ENCODE measurements around the gene ACBD4. TPM values are rescaled to one million over a fixed set of nuclear protein-coding genes. Genes with fewer than 3 reads are reported as not detected.
A peak's percentile ranks its signal among the peaks of the same experiment; 100 is the strongest.

Gene ACBD4
- total and polyA plus RNA-seq, 2 of the 13 experiments (the other 11 are each of a cell fraction or from before 2014, with no cell fraction given) = 16.1 to 26.9 TPM

DNA sequence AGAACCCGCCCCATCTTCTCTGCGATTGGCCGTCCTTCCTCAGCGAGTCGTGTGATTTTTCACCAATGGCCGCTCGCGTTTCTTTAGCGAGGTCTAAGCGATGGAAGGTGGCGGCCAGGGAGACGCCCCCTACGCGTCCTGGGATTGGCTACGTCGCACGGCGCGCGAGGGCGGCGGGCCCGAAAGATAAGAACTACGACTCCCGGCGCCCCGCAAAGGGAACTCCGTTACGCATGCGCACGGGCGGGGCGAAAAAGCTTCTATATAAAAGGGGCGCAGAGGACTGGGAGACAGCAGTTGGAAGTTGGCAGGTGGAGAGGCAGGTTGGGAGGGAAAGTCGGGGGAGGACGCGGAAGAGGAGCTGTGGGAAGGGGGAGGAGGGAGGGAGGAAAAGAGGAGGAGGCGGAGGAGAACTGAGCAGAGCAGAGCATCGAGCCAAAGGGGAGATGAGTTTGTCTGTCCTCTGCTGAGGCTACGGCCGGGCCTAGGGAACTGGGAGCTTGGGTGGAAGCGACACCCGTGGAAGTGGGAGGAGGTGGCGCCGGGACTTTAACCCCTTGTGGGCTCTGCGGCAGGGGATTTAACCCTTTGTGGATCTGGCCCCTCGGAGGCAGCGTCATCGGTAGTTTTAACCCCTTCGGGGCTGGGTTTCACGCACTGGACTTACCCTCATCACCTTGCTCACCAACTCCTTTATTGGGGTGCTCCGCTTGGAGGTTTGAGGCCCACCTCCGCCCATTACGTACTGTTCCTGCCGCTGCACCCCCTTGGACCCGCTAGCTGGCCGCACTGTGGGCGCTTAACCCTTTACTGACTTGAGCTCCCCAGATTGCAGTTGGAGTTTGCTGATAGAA, 12.9 kb downstream of the ACBD4 start, which contains the start of gene HEXIM1 (continued):
- TF ChIP-seq, protein P1, sequence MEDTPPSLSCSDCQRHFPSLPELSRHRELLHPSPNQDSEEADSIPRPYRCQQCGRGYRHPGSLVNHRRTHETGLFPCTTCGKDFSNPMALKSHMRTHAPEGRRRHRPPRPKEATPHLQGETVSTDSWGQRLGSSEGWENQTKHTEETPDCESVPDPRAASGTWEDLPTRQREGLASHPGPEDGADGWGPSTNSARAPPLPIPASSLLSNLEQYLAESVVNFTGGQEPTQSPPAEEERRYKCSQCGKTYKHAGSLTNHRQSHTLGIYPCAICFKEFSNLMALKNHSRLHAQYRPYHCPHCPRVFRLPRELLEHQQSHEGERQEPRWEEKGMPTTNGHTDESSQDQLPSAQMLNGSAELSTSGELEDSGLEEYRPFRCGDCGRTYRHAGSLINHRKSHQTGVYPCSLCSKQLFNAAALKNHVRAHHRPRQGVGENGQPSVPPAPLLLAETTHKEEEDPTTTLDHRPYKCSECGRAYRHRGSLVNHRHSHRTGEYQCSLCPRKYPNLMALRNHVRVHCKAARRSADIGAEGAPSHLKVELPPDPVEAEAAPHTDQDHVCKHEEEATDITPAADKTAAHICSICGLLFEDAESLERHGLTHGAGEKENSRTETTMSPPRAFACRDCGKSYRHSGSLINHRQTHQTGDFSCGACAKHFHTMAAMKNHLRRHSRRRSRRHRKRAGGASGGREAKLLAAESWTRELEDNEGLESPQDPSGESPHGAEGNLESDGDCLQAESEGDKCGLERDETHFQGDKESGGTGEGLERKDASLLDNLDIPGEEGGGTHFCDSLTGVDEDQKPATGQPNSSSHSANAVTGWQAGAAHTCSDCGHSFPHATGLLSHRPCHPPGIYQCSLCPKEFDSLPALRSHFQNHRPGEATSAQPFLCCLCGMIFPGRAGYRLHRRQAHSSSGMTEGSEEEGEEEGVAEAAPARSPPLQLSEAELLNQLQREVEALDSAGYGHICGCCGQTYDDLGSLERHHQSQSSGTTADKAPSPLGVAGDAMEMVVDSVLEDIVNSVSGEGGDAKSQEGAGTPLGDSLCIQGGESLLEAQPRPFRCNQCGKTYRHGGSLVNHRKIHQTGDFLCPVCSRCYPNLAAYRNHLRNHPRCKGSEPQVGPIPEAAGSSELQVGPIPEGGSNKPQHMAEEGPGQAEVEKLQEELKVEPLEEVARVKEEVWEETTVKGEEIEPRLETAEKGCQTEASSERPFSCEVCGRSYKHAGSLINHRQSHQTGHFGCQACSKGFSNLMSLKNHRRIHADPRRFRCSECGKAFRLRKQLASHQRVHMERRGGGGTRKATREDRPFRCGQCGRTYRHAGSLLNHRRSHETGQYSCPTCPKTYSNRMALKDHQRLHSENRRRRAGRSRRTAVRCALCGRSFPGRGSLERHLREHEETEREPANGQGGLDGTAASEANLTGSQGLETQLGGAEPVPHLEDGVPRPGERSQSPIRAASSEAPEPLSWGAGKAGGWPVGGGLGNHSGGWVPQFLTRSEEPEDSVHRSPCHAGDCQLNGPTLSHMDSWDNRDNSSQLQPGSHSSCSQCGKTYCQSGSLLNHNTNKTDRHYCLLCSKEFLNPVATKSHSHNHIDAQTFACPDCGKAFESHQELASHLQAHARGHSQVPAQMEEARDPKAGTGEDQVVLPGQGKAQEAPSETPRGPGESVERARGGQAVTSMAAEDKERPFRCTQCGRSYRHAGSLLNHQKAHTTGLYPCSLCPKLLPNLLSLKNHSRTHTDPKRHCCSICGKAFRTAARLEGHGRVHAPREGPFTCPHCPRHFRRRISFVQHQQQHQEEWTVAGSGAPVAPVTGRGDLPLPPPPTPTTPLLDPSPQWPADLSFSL (CRISPR knock-in tag; IDR thresholded peaks at IDR 0.05) = no peak
- TF ChIP-seq SETDB1 (CRISPR knock-in tag; IDR thresholded peaks at IDR 0.05; ENCODE audit: borderline replicate concordance) (no peak), ZBTB21 (CRISPR knock-in tag; IDR thresholded peaks at IDR 0.05) (no peak; the same call in 1 of the 2 replicates), ZNF776 (CRISPR knock-in tag; IDR thresholded peaks at IDR 0.05) (peak; percentile 88; the same call in 1 of the 2 replicates), ZNF616 (CRISPR knock-in tag; IDR thresholded peaks at IDR 0.05; ENCODE audit: low read depth) (no peak), AGO1 (IDR thresholded peaks at IDR 0.05; ENCODE audit: low read depth, low read length, poor library complexity, severe bottlenecking) (peak; percentile 84), SMARCC2 (IDR thresholded peaks at IDR 0.05) (no peak), TBX3 (IDR thresholded peaks at IDR 0.05; ENCODE audit: borderline replicate concordance) (peak; percentile 81; the same call in 1 of the 2 replicates), MAZ (IDR thresholded peaks at IDR 0.05; ENCODE audit: borderline replicate concordance, low read depth, low read length) (peak; percentile 100), MAZ (CRISPR knock-in tag; IDR thresholded peaks at IDR 0.05; ENCODE audit: low read depth) (peak; percentile 98)
- TF ChIP-seq, protein P2, sequence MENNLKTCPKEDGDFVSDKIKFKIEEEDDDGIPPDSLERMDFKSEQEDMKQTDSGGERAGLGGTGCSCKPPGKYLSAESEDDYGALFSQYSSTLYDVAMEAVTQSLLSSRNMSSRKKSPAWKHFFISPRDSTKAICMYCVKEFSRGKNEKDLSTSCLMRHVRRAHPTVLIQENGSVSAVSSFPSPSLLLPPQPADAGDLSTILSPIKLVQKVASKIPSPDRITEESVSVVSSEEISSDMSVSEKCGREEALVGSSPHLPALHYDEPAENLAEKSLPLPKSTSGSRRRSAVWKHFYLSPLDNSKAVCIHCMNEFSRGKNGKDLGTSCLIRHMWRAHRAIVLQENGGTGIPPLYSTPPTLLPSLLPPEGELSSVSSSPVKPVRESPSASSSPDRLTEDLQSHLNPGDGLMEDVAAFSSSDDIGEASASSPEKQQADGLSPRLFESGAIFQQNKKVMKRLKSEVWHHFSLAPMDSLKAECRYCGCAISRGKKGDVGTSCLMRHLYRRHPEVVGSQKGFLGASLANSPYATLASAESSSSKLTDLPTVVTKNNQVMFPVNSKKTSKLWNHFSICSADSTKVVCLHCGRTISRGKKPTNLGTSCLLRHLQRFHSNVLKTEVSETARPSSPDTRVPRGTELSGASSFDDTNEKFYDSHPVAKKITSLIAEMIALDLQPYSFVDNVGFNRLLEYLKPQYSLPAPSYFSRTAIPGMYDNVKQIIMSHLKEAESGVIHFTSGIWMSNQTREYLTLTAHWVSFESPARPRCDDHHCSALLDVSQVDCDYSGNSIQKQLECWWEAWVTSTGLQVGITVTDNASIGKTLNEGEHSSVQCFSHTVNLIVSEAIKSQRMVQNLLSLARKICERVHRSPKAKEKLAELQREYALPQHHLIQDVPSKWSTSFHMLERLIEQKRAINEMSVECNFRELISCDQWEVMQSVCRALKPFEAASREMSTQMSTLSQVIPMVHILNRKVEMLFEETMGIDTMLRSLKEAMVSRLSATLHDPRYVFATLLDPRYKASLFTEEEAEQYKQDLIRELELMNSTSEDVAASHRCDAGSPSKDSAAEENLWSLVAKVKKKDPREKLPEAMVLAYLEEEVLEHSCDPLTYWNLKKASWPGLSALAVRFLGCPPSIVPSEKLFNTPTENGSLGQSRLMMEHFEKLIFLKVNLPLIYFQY (CRISPR knock-in tag; IDR thresholded peaks at IDR 0.05; ENCODE audit: borderline replicate concordance) = peak; percentile 72
